ENCODE results near the gene SGF29.
"Not testable (repeated sequence)": the region's sequence is repeated elsewhere in the genome, so short reads cannot be mapped to it uniquely, and the experiment has no call there.

DNA sequence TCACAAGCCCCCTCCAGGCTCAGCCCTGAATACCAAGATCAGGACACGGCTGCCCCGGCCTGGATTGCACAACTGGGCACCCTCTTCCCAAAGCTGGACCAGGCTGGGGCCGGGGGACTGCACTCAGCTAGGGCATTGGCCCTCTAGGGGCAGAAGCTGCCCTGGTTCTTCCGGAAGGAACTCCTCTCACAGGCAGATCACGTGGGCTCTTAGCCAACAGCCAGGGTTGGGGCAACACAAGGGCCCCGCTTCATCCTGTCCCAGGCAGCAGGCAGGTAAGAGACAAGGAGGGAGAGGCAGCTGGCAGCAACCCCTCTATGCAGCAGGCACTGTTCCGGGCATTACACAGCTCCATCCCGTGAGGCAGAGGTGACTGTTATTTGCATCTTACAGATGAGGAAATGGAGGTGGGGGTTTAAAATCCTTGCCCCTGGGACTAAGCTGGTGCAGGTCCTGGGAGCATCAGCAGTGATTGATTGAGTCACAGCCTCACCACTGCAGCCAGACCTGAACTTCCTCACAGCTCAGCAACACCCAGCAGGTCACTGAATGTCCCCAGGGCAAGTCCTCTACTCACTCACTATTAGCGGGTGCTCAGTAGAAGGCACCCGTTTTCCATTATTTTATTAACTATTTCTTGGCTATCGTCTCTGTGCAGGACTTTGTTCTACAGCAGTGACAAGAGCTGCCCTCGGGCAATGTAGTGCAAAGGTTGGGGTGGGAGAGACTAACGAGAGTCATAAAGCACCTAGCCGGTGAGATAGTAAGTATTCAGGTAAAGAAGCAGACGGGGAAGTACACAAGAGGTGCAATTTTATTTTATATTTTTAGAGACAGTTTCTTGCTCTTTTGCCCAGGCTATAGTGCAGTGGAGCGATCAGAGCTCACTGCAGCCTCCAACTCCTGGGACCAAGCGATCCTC lies 58.9 kb downstream of the SGF29 start:
- not testable (repeated sequence) for TF ChIP-seq CTCF (conservative IDR thresholded peaks at IDR 0.05; ENCODE audit: low read depth, low read length); EZH2 (IDR thresholded peaks at IDR 0.05; ENCODE audit: low read length, unreplicated experiment)
